SH-SY5Y (cell line): ENCODE measurements around the gene RANBP17.

Experiments used
- GATA2 ChIP-seq: IDR thresholded peaks from 2 replicates; pipeline ENCODE4 v1.6.1; 2011; ENCODE audit warnings: mild to moderate bottlenecking, low read depth, low read length
- GATA3 ChIP-seq: IDR thresholded peaks from 2 replicates; pipeline ENCODE4 v1.6.1; 2011; ENCODE audit warnings: low read depth, mild to moderate bottlenecking, low read length, moderate library complexity

DNA sequence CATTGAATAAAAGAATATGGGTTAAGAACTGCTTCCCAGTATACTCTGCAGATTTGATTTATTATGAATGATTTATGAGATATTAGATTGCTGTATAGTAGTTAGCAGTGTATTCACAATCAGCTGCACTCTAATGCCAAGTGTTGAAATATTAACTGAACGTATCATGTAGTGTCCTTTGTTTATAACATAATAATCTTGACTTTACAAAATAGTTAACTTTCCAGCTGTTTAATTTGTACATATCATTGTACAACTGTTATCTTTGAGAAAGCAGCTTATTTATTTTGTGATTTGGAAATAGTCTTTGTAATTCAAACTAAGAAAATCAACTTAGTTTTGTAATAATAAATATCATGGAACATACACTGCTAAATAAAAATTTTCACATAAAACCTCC lies 219.5 kb downstream of the RANBP17 start:
- TF ChIP-seq GATA3 (no peak), GATA2 (no peak)
